DMS79 treated with DMSO at 0.1 percent for 48 hours (cell line): ENCODE measurements around the gene EPG5.

Experiments
- DNase-seq: peaks from one replicate; lab custom pipeline; 2025; lab: John Stamatoyannopoulos, UW

The EPG5 gene

DNA sequence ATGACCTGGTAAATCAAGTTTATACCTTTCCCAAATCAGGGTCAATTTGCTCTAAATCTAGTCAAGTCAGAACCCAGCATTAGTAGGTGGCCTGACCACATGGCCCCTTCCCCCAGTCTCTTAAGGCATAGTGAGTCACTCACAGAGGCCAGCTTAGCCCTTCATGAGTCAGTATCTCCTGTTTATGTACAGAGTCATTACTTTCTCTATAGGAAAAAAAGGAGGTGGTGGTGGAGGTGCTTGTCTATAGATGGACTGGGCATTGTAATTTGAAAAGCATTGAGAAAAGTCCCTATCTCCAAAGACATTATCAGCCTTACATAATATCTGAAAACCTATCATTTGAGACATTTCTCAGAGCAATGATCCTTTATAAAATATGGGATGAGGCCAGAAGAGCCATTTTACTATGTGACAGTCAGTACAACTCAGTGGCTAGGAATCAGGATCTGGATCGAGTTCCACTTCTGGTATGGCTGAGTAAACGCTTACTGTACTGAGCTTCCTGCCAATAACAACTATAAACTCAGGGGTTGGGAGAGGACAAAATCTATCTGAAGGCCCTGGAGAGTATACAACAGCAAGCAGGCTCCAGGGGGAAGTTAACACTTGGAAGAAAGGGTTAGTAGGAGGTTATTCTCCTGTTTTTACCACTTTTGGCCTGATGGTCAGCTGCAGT lies 164.2 kb downstream of the EPG5 start:
- DNase-seq, result no peak

DNA sequence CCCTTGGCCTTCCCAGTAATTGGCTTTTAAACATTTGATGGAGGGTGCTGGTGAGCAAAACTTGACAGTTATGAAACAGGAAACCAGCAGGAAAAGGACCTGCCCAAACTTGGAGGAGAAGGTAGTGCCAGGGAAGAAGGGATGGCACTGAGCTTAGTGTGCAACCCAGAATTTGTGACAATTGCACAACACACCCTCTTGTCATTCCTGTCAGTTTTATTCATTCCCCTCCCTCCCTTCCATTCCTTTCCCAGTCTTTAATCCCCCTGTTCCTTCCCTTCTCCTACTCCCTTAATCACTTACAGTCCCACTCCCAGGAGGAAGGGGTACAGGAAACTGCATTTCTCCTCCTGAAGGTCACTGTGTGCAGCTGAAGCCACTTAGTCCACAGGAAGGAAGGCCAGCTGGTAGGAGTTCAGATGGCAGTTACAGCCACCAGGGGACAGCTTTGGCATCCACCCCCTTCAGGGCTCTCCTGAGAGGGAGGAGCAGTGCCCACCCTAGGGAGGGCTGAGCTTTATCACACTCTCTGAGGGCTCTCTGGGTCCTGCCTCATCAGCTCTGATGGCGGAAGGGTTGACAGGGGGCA lies 165.6 kb downstream of the EPG5 start:
- no peak for DNase-seq
